T-helper 22 cell (primary cell): ENCODE data around the gene ZDHHC5.

Experiments
- DNase-seq: peaks from one replicate; pipeline ENCODE4 v3.0.0-alpha.2; 2020; ENCODE audit warnings: low read depth

Gene ZDHHC5

GRCh38 chr11:57644748-57645688, 22.9 kb upstream of the ZDHHC5 start:
- peak; percentile 66 for DNase-seq

GRCh38 chr11:57645689-57646085, 22.2 kb upstream of the ZDHHC5 start:
- no peak for DNase-seq

- no peak for DNase-seq
Measured at GRCh38 chr11:57646194-57646798, 21.6 kb upstream of the ZDHHC5 start.

GRCh38 chr11:57646799-57647303, 21.1 kb upstream of the ZDHHC5 start:
- DNase-seq, result no peak

- no peak for DNase-seq
Measured at GRCh38 chr11:57647372-57647771, 20.5 kb upstream of the ZDHHC5 start.

- no peak for DNase-seq
Measured at GRCh38 chr11:57647960-57648800, 19.7 kb upstream of the ZDHHC5 start.

GRCh38 chr11:57648801-57649735, 18.8 kb upstream of the ZDHHC5 start:
- no peak for DNase-seq

- DNase-seq, result peak; percentile 72
Measured at GRCh38 chr11:57649826-57650738, 17.8 kb upstream of the ZDHHC5 start, which contains the start of gene YPEL4. Gene YPEL4, minus strand, starts transcription at chr11:57649912. Its CDS starts 2,805 bp downstream, at chr11:57647107.

GRCh38 chr11:57650739-57651090, 17.2 kb upstream of the ZDHHC5 start:
- no peak for DNase-seq

GRCh38 chr11:57651408-57651807, 16.5 kb upstream of the ZDHHC5 start:
- no peak for DNase-seq

- peak; percentile 25 for DNase-seq
Measured at GRCh38 chr11:57652230-57652629, 15.7 kb upstream of the ZDHHC5 start.

- DNase-seq, result no peak
Measured at GRCh38 chr11:57652662-57653061, 15.3 kb upstream of the ZDHHC5 start.

- DNase-seq, result no peak
Measured at GRCh38 chr11:57653163-57653562, 14.8 kb upstream of the ZDHHC5 start.

GRCh38 chr11:57656885-57657193, 11.1 kb upstream of the ZDHHC5 start:
- DNase-seq, result no peak

GRCh38 chr11:57657194-57658022, 10.5 kb upstream of the ZDHHC5 start, which contains the start of gene CLP1:
Gene CLP1, plus strand, starts transcription at chr11:57657762. Its CDS starts 1,715 bp downstream, at chr11:57659477.
- peak; percentile 99 for DNase-seq

GRCh38 chr11:57658023-57658361, 9.9 kb upstream of the ZDHHC5 start:
- DNase-seq, result no peak

GRCh38 chr11:57659669-57660068, 8.2 kb upstream of the ZDHHC5 start:
- DNase-seq, result no peak

GRCh38 chr11:57662893-57663292, 5.0 kb upstream of the ZDHHC5 start:
- no peak for DNase-seq

GRCh38 chr11:57663975-57664374, 3.9 kb upstream of the ZDHHC5 start:
- DNase-seq, result no peak
